Left ventricle myocardium superior (tissue), 1 donor: ENCODE measurements around the gene CYP26B1. TPM values are rescaled to one million over a fixed set of nuclear protein-coding genes. Genes with fewer than 3 reads are reported as not detected.

Experiments used
- ATAC-seq: fragments of 200-7000 bp; cut with Tn5 transposase; one replicate; pipeline ENCODE4 v1.9.1; 2020; ENCODE audit warnings: mild to moderate bottlenecking, moderate library complexity
- DNase-seq: peaks from one replicate; pipeline ENCODE4 v3.0.0-alpha.2; 2020
- intact Hi-C: fragments of 100-400 bp; cut with micrococcal nuclease; formaldehyde crosslinking; loops from one replicate; pipeline ENCODE4 v1.11.0; 2022
- total RNA-seq: library from RNA; stranded (reverse); fragmentation: NEBNext Ultra II Directional; extraction: Animal tissue kit (Norgen Biotek cat#: 25700); gene quantifications from one replicate; pipeline ENCODE4 v1.2.1, GENCODE V29; 2021
- donor health status: DM: no; HTN: yes; CAD: no; lungs with severe emphysema.

CYP26B1 gene
- total RNA-seq, 1 donor from 2014 or later = 4.2 TPM

DNA sequence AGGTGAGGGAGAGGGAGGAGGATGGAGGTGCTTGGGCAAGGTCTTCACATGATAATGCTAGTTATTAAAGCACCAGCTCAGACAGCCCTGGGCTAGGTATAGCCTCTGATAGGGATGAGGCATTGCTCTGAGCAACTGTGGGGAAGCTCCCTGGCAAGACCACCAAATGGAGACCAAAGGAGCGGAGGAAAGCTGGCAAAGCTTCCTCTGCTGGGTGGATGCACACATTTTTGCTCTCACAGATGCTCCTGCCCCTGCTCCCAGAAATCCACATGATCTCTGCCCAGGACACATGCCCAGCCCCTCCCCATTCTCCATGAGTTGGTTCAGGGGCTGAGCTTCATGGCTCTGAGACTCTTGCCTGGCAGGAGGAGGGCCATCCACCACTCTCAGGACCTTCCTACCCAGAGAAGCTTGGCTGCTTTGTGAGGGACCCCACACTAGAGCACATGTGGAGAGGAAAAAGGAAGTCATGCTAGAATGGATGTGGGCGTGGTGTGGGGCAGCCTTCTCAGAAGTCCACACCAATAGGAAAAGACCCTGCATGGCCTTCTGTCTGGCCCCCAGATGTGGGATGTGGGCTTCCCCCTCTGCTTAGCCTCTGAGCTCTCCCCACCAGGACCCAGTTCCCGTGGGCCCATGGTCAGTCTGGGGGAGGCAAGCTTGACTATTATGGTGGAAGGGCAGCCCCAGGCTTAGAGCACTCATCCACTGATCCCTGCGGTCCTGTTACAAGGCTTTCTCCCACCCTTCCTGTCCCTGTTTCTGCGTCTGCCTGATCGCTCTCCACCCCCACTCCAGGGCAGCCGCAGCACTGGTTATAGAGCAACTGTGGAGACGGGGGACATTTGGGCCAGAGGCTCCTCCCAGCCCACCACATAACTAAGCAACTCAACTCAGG is 10.5 kb upstream of the CYP26B1 start:
- no peak for ATAC-seq
- intact Hi-C loops = no loop called here
- no peak for DNase-seq

DNA sequence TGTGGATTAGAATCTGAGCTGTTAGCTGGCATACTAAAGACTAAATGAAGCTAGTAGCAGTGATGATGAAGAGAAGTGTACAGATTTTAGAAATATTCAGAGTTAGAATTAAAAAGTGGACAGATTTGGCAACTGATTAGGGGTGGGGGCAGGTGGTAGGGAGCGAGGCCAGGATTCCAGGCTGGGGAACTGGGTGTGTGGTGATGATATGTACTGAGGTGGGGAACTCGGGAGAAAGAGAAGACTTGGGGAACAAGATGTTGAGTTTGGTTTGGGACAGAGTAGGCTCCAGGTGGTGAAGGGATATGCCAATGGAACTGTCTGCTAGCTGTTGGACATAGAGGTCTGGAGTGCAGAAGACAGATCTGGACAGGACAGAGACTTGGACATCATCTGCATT is 9.2 kb upstream of the CYP26B1 start:
- DNase-seq (no peak), ATAC-seq (no peak)
- intact Hi-C loops = no loop called here

DNA sequence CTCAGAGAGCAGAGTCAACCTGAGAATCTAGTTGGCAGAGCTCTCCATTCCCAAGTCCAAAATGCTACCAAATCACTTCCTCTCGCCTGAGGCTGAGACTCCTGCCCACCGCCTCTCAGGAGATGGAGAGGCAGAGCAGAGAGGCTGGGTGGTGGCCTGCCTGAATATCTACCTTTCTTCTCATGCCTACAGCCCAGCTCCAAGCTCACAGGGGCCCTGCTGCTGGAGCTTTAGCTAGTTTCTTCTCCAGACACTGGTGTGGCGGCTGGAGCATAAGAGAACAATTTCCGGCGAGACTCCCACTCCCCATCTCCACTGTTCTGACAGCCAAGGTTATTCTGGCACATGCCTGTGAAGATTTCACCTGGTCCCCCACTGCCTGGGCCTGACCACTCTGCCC is 8.1 kb upstream of the CYP26B1 start:
- ATAC-seq (no peak), DNase-seq (no peak)
- intact Hi-C loops = no loop called here

DNA sequence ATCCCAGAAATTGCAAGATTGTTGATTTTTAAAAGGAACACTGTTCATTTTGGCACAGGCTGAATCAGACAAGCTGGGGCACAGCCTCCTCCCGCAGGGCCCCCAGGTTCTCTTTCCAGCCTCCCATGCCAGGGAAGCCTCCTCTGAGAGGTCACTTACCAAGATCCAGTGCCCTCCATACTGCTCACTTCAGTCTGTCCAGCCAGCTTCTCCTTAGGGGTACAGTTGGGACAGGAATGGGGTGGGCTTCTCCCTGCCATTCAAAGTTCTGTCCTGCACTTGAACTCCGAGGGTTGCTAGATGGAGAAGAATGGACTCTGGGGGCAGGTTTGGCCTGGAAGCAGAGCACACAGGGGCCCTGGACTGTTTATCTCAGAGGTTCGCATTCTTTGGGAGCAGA is 7.5 kb upstream of the CYP26B1 start:
- intact Hi-C loops = no loop called here
- DNase-seq (no peak), ATAC-seq (no peak)

DNA sequence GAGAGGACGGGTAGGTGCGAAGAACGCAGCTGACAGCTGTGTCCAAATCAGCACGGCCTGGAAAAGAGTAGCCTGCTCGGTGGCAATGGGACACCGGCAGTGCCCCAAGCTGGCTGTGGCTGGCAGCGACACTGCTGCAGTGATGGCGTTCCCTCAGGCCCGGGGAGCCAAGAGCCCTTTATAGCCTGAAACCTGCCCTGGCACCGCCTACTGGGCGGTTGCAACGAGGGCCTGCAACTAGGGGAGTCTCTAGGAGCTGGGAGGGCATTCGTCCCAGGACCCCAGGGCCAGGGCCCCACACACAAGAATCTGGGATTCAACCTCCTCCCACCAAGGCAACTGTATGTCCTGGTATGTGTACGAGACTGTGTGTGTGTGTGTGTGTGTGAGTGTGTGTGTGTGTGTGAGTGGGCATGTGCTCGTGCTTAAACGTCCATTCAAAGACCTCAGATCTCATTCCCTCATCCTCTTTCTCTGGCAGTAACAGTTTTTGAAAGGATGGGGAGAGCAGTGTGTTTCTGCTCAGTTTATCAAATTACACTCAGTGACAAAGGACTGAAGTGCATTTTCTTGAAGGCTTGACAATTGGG is 6.8 kb upstream of the CYP26B1 start:
- intact Hi-C loops = loop anchor here (5.0 kb wide), 1 partner anchor 222 kb away; no protein-coding TSS in a partner anchor
- no peak for ATAC-seq
- no peak for DNase-seq

DNA sequence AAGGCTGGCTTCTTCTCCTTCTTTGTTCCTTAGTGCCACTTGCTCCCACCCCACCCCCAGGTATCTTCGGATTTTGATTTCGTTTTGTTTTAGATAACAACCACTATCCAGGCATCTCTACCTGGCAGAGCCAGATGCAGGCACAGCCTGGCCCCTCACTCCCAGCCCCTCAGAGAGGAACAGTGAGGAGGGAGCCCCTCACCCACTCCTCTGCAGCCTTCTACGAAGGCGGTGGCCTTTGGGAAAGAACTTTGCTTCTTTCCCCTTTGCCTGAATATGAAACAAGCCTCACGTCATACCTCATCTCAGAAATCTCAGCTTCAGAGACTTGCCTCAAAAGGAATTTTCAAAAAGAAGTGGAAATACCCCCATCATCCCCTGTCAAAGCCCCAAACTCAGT is 6.3 kb upstream of the CYP26B1 start:
- no peak for ATAC-seq
- DNase-seq = no peak
- intact Hi-C loops = loop anchor here (5.0 kb wide), 1 partner anchor 222 kb away; no protein-coding TSS in a partner anchor

DNA sequence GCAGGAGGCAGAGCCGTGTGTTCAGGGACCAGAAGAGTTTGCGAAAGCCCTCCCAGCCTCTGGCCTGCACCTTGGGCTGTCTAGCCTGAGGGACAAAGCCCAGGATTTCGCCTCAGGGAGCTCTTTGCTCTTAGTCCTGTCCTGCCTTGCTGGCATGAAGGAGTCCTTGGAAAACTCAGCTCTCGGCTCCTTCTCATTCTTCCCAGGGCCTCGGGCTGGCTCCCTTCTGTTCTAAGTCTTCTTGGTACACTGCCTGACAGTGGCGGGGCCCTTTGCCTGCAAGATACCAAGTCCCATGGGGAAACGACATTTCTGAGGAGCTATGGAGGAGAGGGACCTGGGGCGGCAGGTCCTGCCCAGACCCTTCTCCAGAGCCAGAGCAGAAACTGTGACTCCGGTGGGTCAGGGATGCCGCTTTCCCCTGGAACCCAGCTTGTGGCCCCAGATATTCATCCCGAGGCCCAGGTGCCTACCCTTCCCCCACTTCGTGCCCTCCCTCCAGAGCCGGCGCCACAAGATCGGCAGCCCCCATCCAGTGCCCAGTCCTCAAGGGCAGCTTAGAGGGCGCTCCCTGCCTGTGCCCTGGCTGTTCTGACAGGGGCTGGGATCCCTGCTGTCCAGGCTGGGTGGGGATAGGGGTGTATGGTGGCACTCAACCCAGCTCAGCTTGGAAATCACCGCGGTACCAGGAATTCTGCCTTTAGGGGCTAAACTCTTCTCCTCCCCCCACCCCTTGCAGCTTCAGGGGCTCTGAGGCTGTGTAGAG is 5.5 kb upstream of the CYP26B1 start:
- intact Hi-C loops = loop anchor here (5.0 kb wide), 1 partner anchor 221 kb away; no protein-coding TSS in a partner anchor
- ATAC-seq = no peak
- DNase-seq = no peak

DNA sequence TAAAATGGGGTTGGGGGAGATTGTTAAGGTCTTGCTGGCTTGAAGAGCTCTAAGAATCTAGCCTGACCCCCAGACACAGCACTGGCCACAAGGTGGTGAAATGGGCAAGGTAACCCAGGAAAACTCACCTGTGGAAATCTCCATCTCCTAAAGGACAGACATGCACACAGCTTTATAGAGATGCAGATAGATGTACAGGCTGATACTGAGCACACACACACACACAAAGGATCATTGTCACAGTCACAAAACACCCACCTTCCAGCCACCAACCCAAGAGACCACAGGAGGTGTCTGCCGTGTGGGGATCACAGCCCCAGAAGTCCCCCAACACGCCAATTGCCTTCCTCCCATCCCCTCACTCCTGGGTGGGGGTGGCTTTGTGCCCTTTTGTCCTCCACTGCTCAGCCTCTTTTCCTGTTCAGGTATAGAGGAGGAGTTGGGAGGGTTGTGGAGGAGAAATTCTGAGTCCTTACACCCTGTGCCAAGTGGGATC is 3.2 kb upstream of the CYP26B1 start:
- ATAC-seq (no peak), DNase-seq (no peak)
- intact Hi-C loops = loop anchor here (5.0 kb wide), 1 partner anchor 219 kb away; no protein-coding TSS in a partner anchor

DNA sequence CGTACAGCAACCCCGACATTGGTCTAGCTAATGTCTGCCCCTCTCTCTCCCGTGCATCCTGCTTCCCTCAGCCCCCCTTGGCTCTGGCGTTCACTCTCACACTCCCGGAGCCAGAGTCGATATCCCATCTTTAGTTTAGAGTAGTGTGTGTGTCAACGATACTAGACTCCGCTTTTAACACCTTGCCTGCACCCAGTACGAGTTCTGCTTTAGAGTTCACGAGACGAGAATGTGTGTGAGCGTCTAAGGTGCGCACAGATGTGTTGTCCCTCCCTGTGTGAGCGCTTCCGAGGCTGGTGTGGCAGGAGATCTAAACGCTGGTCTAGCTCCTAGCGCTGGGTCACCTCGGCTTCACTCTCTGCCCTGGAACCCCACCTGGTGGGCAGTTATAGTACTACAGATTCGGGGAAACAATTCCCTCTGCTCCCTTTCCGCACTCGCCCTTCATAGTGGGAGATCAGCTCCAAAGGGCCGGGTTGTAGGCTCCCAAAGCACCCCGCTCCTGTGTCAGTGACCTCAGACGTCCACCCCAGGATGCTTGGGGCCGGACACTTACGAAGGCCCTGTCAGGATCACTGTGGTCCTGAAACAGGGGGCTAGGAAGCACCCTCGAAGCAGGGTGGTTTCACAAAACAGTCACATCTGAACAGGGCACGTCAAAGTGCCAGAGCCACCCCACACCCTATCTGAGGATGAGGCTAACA is 2.6 kb upstream of the CYP26B1 start:
- ATAC-seq (peak; percentile 85), DNase-seq (peak; percentile 68)
- intact Hi-C loops = loop anchor here (5.0 kb wide), 1 partner anchor 218 kb away; no protein-coding TSS in a partner anchor

DNA sequence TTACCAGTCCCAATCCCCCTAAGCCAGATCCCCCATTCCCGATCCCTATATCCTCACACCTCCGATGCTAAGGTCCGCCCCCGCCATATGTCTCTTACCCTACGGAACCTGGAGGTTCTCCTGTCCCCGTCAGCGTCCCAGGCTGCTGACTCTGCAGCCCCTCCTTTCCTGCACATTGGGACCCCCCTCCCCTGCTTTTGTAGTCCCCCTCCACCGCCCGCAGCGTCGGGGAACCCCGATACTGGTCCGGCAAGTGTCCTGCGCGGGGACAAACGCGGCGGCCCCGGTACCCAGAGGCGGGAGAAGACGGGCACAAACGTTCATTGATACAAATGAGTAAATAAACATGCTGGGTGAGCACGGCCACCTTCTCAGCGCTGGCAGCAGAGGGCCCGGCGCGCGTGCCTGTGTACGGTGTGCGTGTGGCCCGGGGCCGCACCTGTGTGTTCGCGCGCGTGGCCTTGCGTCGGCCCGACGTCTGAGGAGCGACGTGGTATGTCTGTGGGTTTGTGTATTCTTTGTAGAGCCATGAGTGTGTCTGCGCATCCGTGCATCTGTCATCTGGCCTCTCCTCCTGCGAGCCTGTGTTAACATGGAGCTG is 2.0 kb upstream of the CYP26B1 start:
- peak; percentile 26 for ATAC-seq
- no peak for DNase-seq
- intact Hi-C loops = loop anchor here (5.0 to 10.0 kb wide), 2 partner anchors 217 to 605 kb away; no protein-coding TSS in a partner anchor

DNA sequence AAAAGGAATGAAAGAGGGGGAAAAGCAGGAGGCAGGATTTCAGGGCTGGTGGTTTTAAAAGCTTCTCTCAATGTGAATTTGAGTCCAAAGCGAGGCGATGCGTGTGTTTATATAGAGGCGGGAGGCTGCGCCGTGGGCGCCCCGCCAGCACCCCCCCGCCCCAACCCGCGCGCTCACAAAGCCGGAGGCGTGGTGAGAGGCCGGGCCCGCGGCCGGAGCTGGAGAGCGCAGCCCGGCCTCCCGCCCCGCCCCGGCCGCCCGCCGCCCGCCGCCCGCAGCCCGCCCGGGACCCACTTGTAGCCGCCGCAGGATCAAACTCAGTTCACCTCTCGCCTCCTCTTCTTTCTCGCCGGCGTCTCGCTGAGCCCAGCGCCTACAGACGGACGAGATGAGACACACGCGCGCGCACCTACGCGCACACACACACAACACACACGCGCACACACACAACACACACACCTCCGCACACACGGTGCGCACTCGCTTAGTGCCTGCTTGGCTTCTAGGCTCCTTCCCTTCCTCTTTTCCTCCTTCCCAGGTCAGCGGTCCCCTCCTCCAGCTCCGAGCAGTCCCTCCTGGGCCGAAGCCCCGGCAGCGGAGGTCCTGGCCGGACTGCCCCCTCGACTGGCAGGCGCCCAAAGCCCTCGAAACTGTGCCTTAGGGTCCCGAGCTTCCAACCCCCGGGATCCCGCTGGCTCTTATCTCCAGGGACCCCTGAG is 1.3 kb upstream of the CYP26B1 start:
- ATAC-seq (peak; percentile 29), DNase-seq (peak; percentile 76)
- intact Hi-C loops = loop anchor here (10.0 kb wide), 1 partner anchor 604 kb away; no protein-coding TSS in a partner anchor

DNA sequence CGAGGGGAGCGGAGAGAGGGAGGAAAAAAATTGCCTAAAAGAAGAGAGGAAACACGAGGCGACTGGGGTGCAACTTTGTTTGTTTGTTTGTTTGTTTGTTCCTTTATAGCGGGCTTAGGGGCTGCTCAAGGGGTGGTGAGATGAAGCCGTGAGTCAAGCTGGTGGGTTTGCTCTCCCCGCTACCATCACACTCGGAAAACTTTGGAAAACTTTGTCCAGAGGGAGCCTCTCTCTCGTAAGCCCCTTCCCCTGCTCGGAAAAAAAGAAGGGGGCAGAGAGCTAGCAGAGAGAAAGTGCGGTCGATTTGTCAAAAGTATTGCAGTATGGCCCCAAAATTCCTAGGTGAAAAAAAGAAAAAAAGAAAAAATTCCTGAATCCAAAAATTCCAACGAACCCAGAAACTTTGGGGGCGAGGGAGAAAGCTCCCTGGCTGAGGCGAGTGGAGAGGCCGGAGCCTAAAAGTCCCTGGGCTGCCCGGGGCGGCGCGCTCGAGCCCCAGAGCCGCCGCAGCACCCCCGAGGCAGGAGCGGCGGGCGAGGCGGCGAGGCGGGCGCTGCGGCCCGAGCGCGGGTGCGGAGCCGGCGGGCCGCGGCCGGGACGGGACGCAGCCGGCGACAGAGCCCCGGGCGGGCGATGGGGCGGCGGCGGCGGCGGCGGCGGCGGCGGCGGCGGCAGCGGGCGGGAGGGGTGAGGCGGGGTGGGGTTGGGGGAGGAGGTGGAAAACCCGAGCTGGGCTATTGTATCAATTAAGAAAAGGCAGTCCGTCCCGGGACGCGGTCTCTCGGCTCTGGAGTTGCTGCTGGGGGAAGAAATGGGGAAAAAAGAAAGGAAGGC is 558 bp upstream of the CYP26B1 start:
- DNase-seq (no peak), ATAC-seq (no peak)
- intact Hi-C loops = loop anchor here (10.0 kb wide), 1 partner anchor 603 kb away; no protein-coding TSS in a partner anchor

DNA sequence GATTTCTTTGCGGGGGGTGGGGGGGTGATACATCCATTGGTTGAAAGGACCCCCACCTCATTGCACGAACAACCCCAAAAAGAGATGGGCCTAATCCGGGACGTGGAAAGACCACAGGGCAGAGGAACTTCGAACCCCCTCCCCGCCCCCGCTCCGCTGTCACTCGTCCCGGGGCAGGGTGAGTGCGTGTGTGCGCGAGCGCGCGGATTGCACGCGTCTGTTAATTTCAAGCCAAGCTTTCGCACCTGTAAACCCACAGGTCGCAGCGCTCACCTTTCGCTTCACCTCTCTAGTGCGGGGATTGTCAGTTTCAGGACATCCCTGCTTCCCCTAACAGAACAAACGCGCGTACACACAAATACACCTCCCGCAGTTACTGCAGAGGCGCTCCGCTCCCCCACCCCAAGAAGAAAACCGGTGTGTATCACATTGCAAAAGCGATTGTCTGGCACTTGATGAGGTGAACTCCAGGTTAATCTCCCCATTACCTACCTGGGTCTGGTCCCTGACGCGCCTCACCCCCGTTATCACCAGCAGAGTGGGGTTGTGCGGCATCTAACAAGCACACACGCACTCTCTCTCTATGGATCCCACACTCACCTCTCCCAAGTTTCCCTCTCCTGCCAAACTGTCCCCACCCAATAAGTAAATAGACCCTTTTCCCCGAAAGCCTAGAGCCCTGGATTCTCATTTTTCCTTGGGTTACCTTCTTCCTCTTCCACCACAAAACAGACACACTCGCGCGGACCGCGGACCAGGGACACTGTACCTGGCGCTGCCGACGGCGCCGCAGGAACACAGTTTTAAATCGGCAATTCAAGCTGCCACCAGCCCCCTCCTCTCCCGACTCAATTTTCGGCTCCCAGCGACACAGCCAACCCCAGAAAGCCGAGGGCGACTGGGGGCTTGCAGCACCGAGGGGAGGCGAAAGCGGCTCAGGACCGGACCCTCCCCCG is 1.0 kb downstream of the CYP26B1 start:
- intact Hi-C loops = loop anchor here (10.0 kb wide), 1 partner anchor 602 kb away; no protein-coding TSS in a partner anchor
- ATAC-seq = no peak
- DNase-seq = no peak

DNA sequence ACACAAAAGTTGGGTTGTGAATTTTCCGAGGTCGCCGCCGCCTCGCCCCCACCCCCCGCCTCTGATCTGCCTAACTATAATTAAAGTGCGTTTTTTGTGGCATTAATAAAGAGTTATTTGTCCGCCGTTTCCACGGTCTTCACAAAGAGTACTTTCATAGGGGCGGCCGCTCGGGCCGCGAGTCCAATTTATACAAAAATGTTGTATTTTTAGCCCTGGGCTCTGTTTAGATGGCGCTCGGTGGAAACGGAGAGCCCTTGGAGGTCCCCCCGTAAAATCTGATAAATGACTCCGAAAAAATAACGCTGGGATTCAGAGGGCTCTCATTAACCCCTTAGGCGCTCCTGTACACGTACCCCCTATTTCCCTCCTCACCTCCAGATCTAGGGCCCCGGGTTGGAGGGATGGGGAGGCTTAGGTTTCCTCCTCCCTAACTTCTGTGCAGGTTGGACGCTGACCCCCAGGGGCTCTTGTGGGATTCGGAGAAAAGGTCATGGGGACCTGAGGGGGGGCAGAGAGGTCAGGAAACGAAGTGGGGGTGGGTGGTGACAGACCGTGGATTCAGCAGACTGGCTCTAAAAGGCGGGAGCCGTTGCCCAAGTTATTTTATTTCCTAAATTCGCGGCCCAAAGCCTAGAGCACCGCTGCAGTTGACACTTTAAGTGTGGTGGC is 1.9 kb downstream of the CYP26B1 start:
- ATAC-seq (no peak), DNase-seq (no peak)
- intact Hi-C loops = loop anchor here (10.0 kb wide), 1 partner anchor 601 kb away; no protein-coding TSS in a partner anchor

DNA sequence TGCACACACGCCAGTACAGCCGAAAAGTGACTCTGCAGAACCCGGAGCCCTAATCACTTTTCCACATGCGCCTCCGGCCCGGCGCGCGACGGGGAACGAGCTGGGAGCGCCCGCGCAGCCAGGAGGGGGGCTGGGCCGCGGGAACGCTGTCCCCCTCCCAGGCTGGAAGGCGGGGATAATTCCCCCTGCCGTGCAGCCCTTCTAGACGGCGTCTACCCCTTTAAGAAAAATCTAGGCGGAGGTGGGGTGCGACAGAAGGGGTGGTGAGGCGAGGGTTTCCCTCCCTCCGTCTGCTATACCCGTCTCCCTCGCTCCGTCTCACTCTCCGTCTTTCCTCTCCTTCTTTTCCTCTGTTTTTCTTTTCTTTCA is 2.4 kb downstream of the CYP26B1 start:
- DNase-seq (peak; percentile 64), ATAC-seq (peak; percentile 11)
- intact Hi-C loops = loop anchor here (10.0 kb wide), 1 partner anchor 600 kb away; no protein-coding TSS in a partner anchor
